GM12878 (cell line): Measurements from ENCODE around the gene CTXN1. TPM values are rescaled to one million over a fixed set of nuclear protein-coding genes. Genes with fewer than 3 reads are reported as not detected.

ENCODE experiments used
- ATAC-seq: fragments of 200-7000 bp; cut with Tn5 transposase; 3 replicates; pipeline ENCODE4 v1.9.1; 2020; ENCODE audit warnings: mild to moderate bottlenecking, moderate library complexity
- BruUV-seq: library from RNA; stranded (reverse); fragments of 400-500 nt; replicated peaks from 2 replicates; lab custom pipeline; 2021; lab: Mats Ljungman, UMichigan
- CTCF ChIA-PET: fragments of 300-600 bp; sonication (Branson Sonifier 250); formaldehyde crosslinking; extraction: SDS; loops from one replicate; lab custom pipeline; 2021; ENCODE audit warnings: inconsistent platforms; lab: Yijun Ruan, JAX
- POLR2A ChIA-PET: fragments of 350-600 bp; formaldehyde crosslinking; extraction: SDS; loops from one replicate; lab custom pipeline; 2021; ENCODE audit warnings: inconsistent platforms; lab: Charles Lee
- RAD21 ChIA-PET: fragments of 300-600 bp; sonication (Branson Sonifier 250); formaldehyde crosslinking; loops from one replicate; lab custom pipeline; 2023; ENCODE audit warnings: antibody characterized with exemption; ENCODE audit not compliant: unreplicated experiment; lab: Charles Lee
- SMC1A ChIA-PET: fragments of 300-600 bp; sonication (Branson Sonifier 250); formaldehyde crosslinking; loops from one replicate; lab custom pipeline; 2023; ENCODE audit not compliant: unreplicated experiment, uncharacterized antibody; lab: Charles Lee
- DNase-seq: peaks from one replicate; pipeline ENCODE4 v3.0.0-alpha.2; 2011; ENCODE audit warnings: low read depth, low spot score
- FAIRE-seq: peaks from 3 replicates; lab custom pipeline; 2011; peaks lifted over from hg19 to GRCh38; lab: Jason Lieb, UNC
- H2AFZ ChIP-seq: 2 replicates; pipeline ENCODE4 v1.6.0; 2011; ENCODE audit warnings: low read depth, low read length, control low read depth; ENCODE audit not compliant: control insufficient read depth
- H3K27ac ChIP-seq: 2 replicates; pipeline ENCODE4 v1.5.1; 2011; ENCODE audit warnings: control low read depth; ENCODE audit not compliant: control insufficient read depth, insufficient read depth
- H3K27me3 ChIP-seq, 2 experiments: replicated peaks in 1 of 2; 2 replicates each; pipeline versions ENCODE4 v1.6.0 to v1.6.1; 2011; ENCODE audit warnings: low read length in 1 of 2; ENCODE audit not compliant: control insufficient read depth in 2 of 2, insufficient read depth in 2 of 2
- H3K36me3 ChIP-seq, 2 experiments: 2 replicates each; pipeline ENCODE4 v1.5.1; 2011; ENCODE audit warnings: low read length in 1 of 2; ENCODE audit not compliant: control insufficient read depth in 2 of 2, insufficient read depth in 2 of 2
- H3K4me1 ChIP-seq: 2 replicates; pipeline ENCODE4 v1.6.1; 2011; ENCODE audit warnings: mild to moderate bottlenecking, low read length, moderate library complexity, mixed read lengths; ENCODE audit not compliant: control insufficient read depth, insufficient read depth
- H3K4me2 ChIP-seq: 2 replicates; pipeline ENCODE4 v1.6.0; 2011; ENCODE audit warnings: control low read depth; ENCODE audit not compliant: control insufficient read depth, insufficient read depth
- H3K4me3 ChIP-seq: fragments of 200-600 bp; sonication (generic); 2 replicates; pipeline ENCODE4 v1.5.1; 2016
- H3K79me2 ChIP-seq: 2 replicates; pipeline ENCODE4 v1.6.0; 2011; ENCODE audit warnings: low read length; ENCODE audit not compliant: control insufficient read depth, insufficient read depth
- H3K9ac ChIP-seq: 2 replicates; pipeline ENCODE4 v1.8.0; 2011; ENCODE audit warnings: low read length, control low read depth, mixed read lengths; ENCODE audit not compliant: control insufficient read depth, insufficient read depth
- H3K9me3 ChIP-seq: replicated peaks from 3 replicates; pipeline ENCODE4 v1.5.1; 2011; ENCODE audit warnings: mild to moderate bottlenecking, low read length; ENCODE audit not compliant: control insufficient read depth, insufficient read depth
- H4K20me1 ChIP-seq: 2 replicates; pipeline ENCODE4 v1.6.0; 2011; ENCODE audit not compliant: control insufficient read depth, insufficient read depth
- CBX3 ChIP-seq: fragments of 200-600 bp; sonication (generic); IDR thresholded peaks from 2 replicates; pipeline ENCODE4 v1.6.1; 2016; ENCODE audit warnings: low read depth, borderline replicate concordance
- GATAD2B ChIP-seq: fragments of 450-650 bp; conservative IDR thresholded peaks from 2 replicates; pipeline ENCODE4 v1.6.1; 2017; ENCODE audit warnings: low read depth, mild to moderate bottlenecking, moderate library complexity
- SIN3A ChIP-seq: IDR thresholded peaks from 2 replicates; pipeline ENCODE4 v1.6.1; 2012; ENCODE audit warnings: low read depth, low read length, improper control_type of control experiment
- ZSCAN29 ChIP-seq: fragments of 450-650 bp; IDR thresholded peaks from 2 replicates; pipeline ENCODE4 v1.6.1; 2017; ENCODE audit warnings: mild to moderate bottlenecking, moderate library complexity
- WGBS: methylation state at CpG from one replicate; pipeline ENCODE4 v1.1.6; 2016; ENCODE audit warnings: low lambda C conversion rate; ENCODE audit not compliant: insufficient replicate concordance, insufficient coverage; ENCODE audit errors: missing lambda C conversion rate; 5-methylcytosine and 5-hydroxymethylcytosine counted together
- in situ Hi-C: fragments of 300-500 bp; cut with MboI; formaldehyde crosslinking; loops from 9 replicates; pipeline ENCODE4 v1.14.3; 2018; ENCODE audit warnings: mixed read lengths
- intact Hi-C: fragments of 100-400 bp; cut with micrococcal nuclease; formaldehyde crosslinking; loops from one replicate; pipeline ENCODE4 v1.14.2; 2022; ENCODE audit not compliant: unreplicated experiment
- polyA plus RNA-seq, 11 experiments: library from polyadenylated mRNA; depleted of rRNA in 4 of 11; unstranded in 6 of 11; stranded (reverse) in 5 of 11; fragments of >200 nt; fragmentation: Nextera tagmentation in 4 of 11; fragmentation: Illumina TruSeq in 1 of 11; extraction: Ambion mirVana in 4 of 11; extraction: Trizol in 1 of 11; gene quantifications; 1 replicate in 1 of 11; 2 replicates in 10 of 11; pipeline versions ENCODE4 v1.2.1 to v1.2.3, GENCODE V29; 2011 to 2016; ENCODE audit warnings: inconsistent platforms in 2 of 11, missing spikeins in 2 of 11, low read depth in 1 of 11
- total RNA-seq, 4 experiments: library from RNA; depleted of rRNA in 3 of 4; stranded (reverse); fragments of >200 nt in 3 of 4; fragmentation: Illumina TruSeq in 1 of 4; extraction: Trizol in 1 of 4; gene quantifications; 2 replicates each; pipeline versions ENCODE4 v1.2.1 to v1.2.3, GENCODE V29; 2013 to 2021
- TF ChIP-seq, protein P1 (sequence below): IDR thresholded peaks from 2 replicates; pipeline ENCODE4 v1.6.1; 2011; ENCODE audit warnings: borderline replicate concordance, low read depth, mild to moderate bottlenecking, moderate library complexity, low read length; ENCODE audit not compliant: insufficient read depth, poor library complexity, severe bottlenecking

The CTXN1 gene
- total and polyA plus RNA-seq, 10 of the 15 experiments (the other 5 are each of a cell fraction or from before 2014, with no cell fraction given), result 0.04 to 1.0 (median 0.38) TPM; not detected in 4

- no peak overlapping the region for H2AFZ ChIP-seq
- in situ Hi-C loops, result no loop called here
- H3K4me3 ChIP-seq, result no peak overlapping the region
- ATAC-seq (no peak), FAIRE-seq (no peak), DNase-seq (no peak)
- no peak overlapping the region for H3K4me2 ChIP-seq
- H3K9ac ChIP-seq, result no peak overlapping the region
- ChIA-PET CTCF (interaction anchor here (1.0 to 4.4 kb wide), 3 partner anchors 10 to 26 kb away, joined by 3 to 44 read pairs (median 8); partner anchors contain the start of genes MAP2K7 and TIMM44), POLR2A (interaction anchor here (0.5 to 0.6 kb wide), 2 partner anchors 18 to 46 kb away, joined by 3 read pairs; no protein-coding TSS in a partner anchor), SMC1A (interaction anchor here (2.2 kb wide), 1 partner anchor 16 kb away, joined by 10 read pairs; the partner anchor contains the start of gene TIMM44), RAD21 (interaction anchor here (1.0 to 2.2 kb wide), 3 partner anchors 9 to 360 kb away, joined by 4 to 11 read pairs (median 5); partner anchors contain the start of genes SNAPC2 and TIMM44)
- peaks cover 7 to 27% of the 10 kb centered on the region in 2 experiments; a peak in 3 of 4 replicates for H3K36me3 ChIP-seq
- H3K27ac ChIP-seq, result no peak overlapping the region
- H3K27me3 ChIP-seq, result no peaks in the 10 kb centered on the region
- TSS peak; percentile 51 for BruUV-seq
- TF ChIP-seq ZSCAN29 (no peak), GATAD2B (no peak), CBX3 (no peak), SIN3A (no peak)
- TF ChIP-seq, protein P1, sequence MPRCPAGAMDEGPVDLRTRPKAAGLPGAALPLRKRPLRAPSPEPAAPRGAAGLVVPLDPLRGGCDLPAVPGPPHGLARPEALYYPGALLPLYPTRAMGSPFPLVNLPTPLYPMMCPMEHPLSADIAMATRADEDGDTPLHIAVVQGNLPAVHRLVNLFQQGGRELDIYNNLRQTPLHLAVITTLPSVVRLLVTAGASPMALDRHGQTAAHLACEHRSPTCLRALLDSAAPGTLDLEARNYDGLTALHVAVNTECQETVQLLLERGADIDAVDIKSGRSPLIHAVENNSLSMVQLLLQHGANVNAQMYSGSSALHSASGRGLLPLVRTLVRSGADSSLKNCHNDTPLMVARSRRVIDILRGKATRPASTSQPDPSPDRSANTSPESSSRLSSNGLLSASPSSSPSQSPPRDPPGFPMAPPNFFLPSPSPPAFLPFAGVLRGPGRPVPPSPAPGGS, result no peak
- H3K4me1 ChIP-seq, result no peaks in the 10 kb centered on the region; the same call in 1 of the 2 replicates
- 99% methylated on average over 9 of the region's 9 CpGs for WGBS
- H4K20me1 ChIP-seq, result no peaks in the 10 kb centered on the region; the same call in 1 of the 2 replicates
- no peaks in the 10 kb centered on the region for H3K79me2 ChIP-seq
- H3K9me3 ChIP-seq, result no peaks in the 10 kb centered on the region
- intact Hi-C loops, result no loop called here
Measured at GRCh38 chr19:7928334-7928706, 2.4 kb upstream of the CTXN1 start.
